ENCODE results near the gene TOM1L1.

TOM1L1 gene

GRCh38 chr17:54899721-54900456, 763 bp upstream of the TOM1L1 start:
- H3K9ac ChIP-seq (ENCODE audit: low read length): peak overlapping the region; percentile 85
- H3K4me2 ChIP-seq (ENCODE audit: low read length): peak overlapping the region; percentile 60
- H2BK5ac ChIP-seq (ENCODE audit: low read length): peak overlapping the region; percentile 22
- WGBS (ENCODE audit: extremely low coverage, insufficient coverage, low lambda C conversion rate): no CpG with 5 or more reads among the region's 18 CpGs
- no peaks in the 10 kb centered on the region for H3K27me3 ChIP-seq (ENCODE audit: insufficient read depth, low read length, poor library complexity)
- peak overlapping the region; percentile 97 for H3K18ac ChIP-seq (ENCODE audit: low read length)
- H3K79me2 ChIP-seq (ENCODE audit: control insufficient read depth, insufficient read depth, low read length): peaks cover 10% of the 10 kb centered on the region
- H2BK15ac ChIP-seq (replicated peaks; ENCODE audit: low read depth): peak overlapping the region; percentile 14
- peak overlapping the region; percentile 84 for H4K8ac ChIP-seq (ENCODE audit: low read depth, low read length)
- peak overlapping the region; percentile 89 for H3K27ac ChIP-seq (ENCODE audit: low read depth, low read length)
- H3K79me1 ChIP-seq (ENCODE audit: low read length): peaks cover 2% of the 10 kb centered on the region
- H4K5ac ChIP-seq (ENCODE audit: low read length): no peak overlapping the region
- peak overlapping the region; percentile 92 for H3K56ac ChIP-seq (ENCODE audit: low read length)
- peak overlapping the region; percentile 77 for H3K4me3 ChIP-seq (ENCODE audit: low read length)
- no peak overlapping the region for H2AK5ac ChIP-seq (ENCODE audit: low read length)
- DNase-seq: peak; percentile 89
- no peak overlapping the region for H3K4ac ChIP-seq (ENCODE audit: low read depth, low read length)
- peaks cover 8% of the 10 kb centered on the region for H3K4me1 ChIP-seq (ENCODE audit: control insufficient read depth, low read depth, low read length)
- no peak overlapping the region for H2BK120ac ChIP-seq (ENCODE audit: low read depth, low read length)
- no peaks in the 10 kb centered on the region for H3K36me3 ChIP-seq (ENCODE audit: control insufficient read depth, insufficient read depth, low read length)
- no peak overlapping the region for H3K23ac ChIP-seq (ENCODE audit: low read length)

GRCh38 chr17:54901230-54901822, 674 bp downstream of the TOM1L1 start:
- H3K4me1 ChIP-seq (ENCODE audit: control insufficient read depth, low read depth, low read length): peaks cover 8% of the 10 kb centered on the region
- H2AK5ac ChIP-seq (ENCODE audit: low read length): no peak overlapping the region
- peak overlapping the region; percentile 42 for H3K18ac ChIP-seq (ENCODE audit: low read length)
- no peak overlapping the region for H3K27ac ChIP-seq (ENCODE audit: low read depth, low read length)
- no peaks in the 10 kb centered on the region for H3K36me3 ChIP-seq (ENCODE audit: control insufficient read depth, insufficient read depth, low read length)
- H2BK120ac ChIP-seq (ENCODE audit: low read depth, low read length): no peak overlapping the region
- H2BK5ac ChIP-seq (ENCODE audit: low read length): no peak overlapping the region
- peak overlapping the region; percentile 94 for H3K23ac ChIP-seq (ENCODE audit: low read length)
- peak overlapping the region; percentile 92 for H3K56ac ChIP-seq (ENCODE audit: low read length)
- peak overlapping the region; percentile 77 for H3K4me3 ChIP-seq (ENCODE audit: low read length)
- no peak overlapping the region for H3K4ac ChIP-seq (ENCODE audit: low read depth, low read length)
- H4K5ac ChIP-seq (ENCODE audit: low read length): no peak overlapping the region
- DNase-seq: peak; percentile 39
- H4K8ac ChIP-seq (ENCODE audit: low read depth, low read length): no peak overlapping the region
- H3K4me2 ChIP-seq (ENCODE audit: low read length): peak overlapping the region; percentile 72
- H3K27me3 ChIP-seq (ENCODE audit: insufficient read depth, low read length, poor library complexity): no peaks in the 10 kb centered on the region
- WGBS (ENCODE audit: extremely low coverage, insufficient coverage, low lambda C conversion rate): no CpG with 5 or more reads among the region's 9 CpGs
- H3K79me1 ChIP-seq (ENCODE audit: low read length): peaks cover 3% of the 10 kb centered on the region
- H3K79me2 ChIP-seq (ENCODE audit: control insufficient read depth, insufficient read depth, low read length): peaks cover 10% of the 10 kb centered on the region
- H3K9ac ChIP-seq (ENCODE audit: low read length): peak overlapping the region; percentile 85
- H2BK15ac ChIP-seq (replicated peaks; ENCODE audit: low read depth): no peak overlapping the region

- Histone ChIP-seq H3K4me3 (ENCODE audit: low read length) (no peak overlapping the region), H2BK120ac (ENCODE audit: low read depth, low read length) (no peak overlapping the region), H4K5ac (ENCODE audit: low read length) (no peak overlapping the region), H3K4me1 (ENCODE audit: control insufficient read depth, low read depth, low read length) (peaks cover 8% of the 10 kb centered on the region), H3K36me3 (ENCODE audit: control insufficient read depth, insufficient read depth, low read length) (peaks cover 3% of the 10 kb centered on the region), H2AK5ac (ENCODE audit: low read length) (no peak overlapping the region), H3K4ac (ENCODE audit: low read depth, low read length) (no peak overlapping the region), H4K8ac (ENCODE audit: low read depth, low read length) (no peak overlapping the region), H3K27me3 (ENCODE audit: insufficient read depth, low read length, poor library complexity) (no peaks in the 10 kb centered on the region), H2BK15ac (replicated peaks; ENCODE audit: low read depth) (no peak overlapping the region), H3K18ac (ENCODE audit: low read length) (no peak overlapping the region), H2BK5ac (ENCODE audit: low read length) (no peak overlapping the region), H3K9ac (ENCODE audit: low read length) (peak overlapping the region; percentile 1), H3K23ac (ENCODE audit: low read length) (no peak overlapping the region), H3K56ac (ENCODE audit: low read length) (peak overlapping the region; percentile 92), H3K79me1 (ENCODE audit: low read length) (peaks cover 8% of the 10 kb centered on the region), H3K4me2 (ENCODE audit: low read length) (no peak overlapping the region), H3K79me2 (ENCODE audit: control insufficient read depth, insufficient read depth, low read length) (peaks cover 15% of the 10 kb centered on the region), H3K27ac (ENCODE audit: low read depth, low read length) (no peak overlapping the region)
- DNase-seq: no peak
- no CpG with 5 or more reads among the region's 9 CpGs for WGBS (ENCODE audit: extremely low coverage, insufficient coverage, low lambda C conversion rate)
Measured at GRCh38 chr17:54902017-54902416, 1.4 kb downstream of the TOM1L1 start.

GRCh38 chr17:54902611-54903010, 2.0 kb downstream of the TOM1L1 start:
- H3K27me3 ChIP-seq (ENCODE audit: insufficient read depth, low read length, poor library complexity): no peaks in the 10 kb centered on the region
- no peak overlapping the region for H3K27ac ChIP-seq (ENCODE audit: low read depth, low read length)
- no peak for DNase-seq
- H2BK120ac ChIP-seq (ENCODE audit: low read depth, low read length): no peak overlapping the region
- no peak overlapping the region for H3K4me2 ChIP-seq (ENCODE audit: low read length)
- peaks cover 8% of the 10 kb centered on the region for H3K79me1 ChIP-seq (ENCODE audit: low read length)
- no peak overlapping the region for H2BK15ac ChIP-seq (replicated peaks; ENCODE audit: low read depth)
- WGBS (ENCODE audit: extremely low coverage, insufficient coverage, low lambda C conversion rate): no CpG with 5 or more reads among the region's 5 CpGs
- no peak overlapping the region for H4K5ac ChIP-seq (ENCODE audit: low read length)
- no peak overlapping the region for H4K8ac ChIP-seq (ENCODE audit: low read depth, low read length)
- H3K4me1 ChIP-seq (ENCODE audit: control insufficient read depth, low read depth, low read length): peaks cover 8% of the 10 kb centered on the region
- peaks cover 3% of the 10 kb centered on the region for H3K36me3 ChIP-seq (ENCODE audit: control insufficient read depth, insufficient read depth, low read length)
- no peak overlapping the region for H3K23ac ChIP-seq (ENCODE audit: low read length)
- H2AK5ac ChIP-seq (ENCODE audit: low read length): no peak overlapping the region
- no peak overlapping the region for H3K9ac ChIP-seq (ENCODE audit: low read length)
- H3K56ac ChIP-seq (ENCODE audit: low read length): no peak overlapping the region
- H3K18ac ChIP-seq (ENCODE audit: low read length): no peak overlapping the region
- peaks cover 15% of the 10 kb centered on the region for H3K79me2 ChIP-seq (ENCODE audit: control insufficient read depth, insufficient read depth, low read length)
- H2BK5ac ChIP-seq (ENCODE audit: low read length): no peak overlapping the region
- H3K4ac ChIP-seq (ENCODE audit: low read depth, low read length): no peak overlapping the region
- no peak overlapping the region for H3K4me3 ChIP-seq (ENCODE audit: low read length)

GRCh38 chr17:54903375-54903774, 2.7 kb downstream of the TOM1L1 start:
- no peak overlapping the region for H2AK5ac ChIP-seq (ENCODE audit: low read length)
- H3K4me1 ChIP-seq (ENCODE audit: control insufficient read depth, low read depth, low read length): peaks cover 8% of the 10 kb centered on the region
- no peak overlapping the region for H3K18ac ChIP-seq (ENCODE audit: low read length)
- H3K36me3 ChIP-seq (ENCODE audit: control insufficient read depth, insufficient read depth, low read length): peaks cover 3% of the 10 kb centered on the region
- H3K27me3 ChIP-seq (ENCODE audit: insufficient read depth, low read length, poor library complexity): no peaks in the 10 kb centered on the region
- H3K4ac ChIP-seq (ENCODE audit: low read depth, low read length): no peak overlapping the region
- no peak overlapping the region for H3K27ac ChIP-seq (ENCODE audit: low read depth, low read length)
- no peak overlapping the region for H2BK5ac ChIP-seq (ENCODE audit: low read length)
- H2BK15ac ChIP-seq (replicated peaks; ENCODE audit: low read depth): no peak overlapping the region
- no peak overlapping the region for H3K23ac ChIP-seq (ENCODE audit: low read length)
- H4K8ac ChIP-seq (ENCODE audit: low read depth, low read length): no peak overlapping the region
- H3K79me2 ChIP-seq (ENCODE audit: control insufficient read depth, insufficient read depth, low read length): peaks cover 18% of the 10 kb centered on the region
- WGBS (ENCODE audit: extremely low coverage, insufficient coverage, low lambda C conversion rate): no CpG with 5 or more reads among the region's 1 CpG
- H3K56ac ChIP-seq (ENCODE audit: low read length): no peak overlapping the region
- H3K4me3 ChIP-seq (ENCODE audit: low read length): no peak overlapping the region
- H2BK120ac ChIP-seq (ENCODE audit: low read depth, low read length): no peak overlapping the region
- H4K5ac ChIP-seq (ENCODE audit: low read length): no peak overlapping the region
- H3K9ac ChIP-seq (ENCODE audit: low read length): no peak overlapping the region
- H3K4me2 ChIP-seq (ENCODE audit: low read length): no peak overlapping the region
- DNase-seq: peak; percentile 11
- peaks cover 8% of the 10 kb centered on the region for H3K79me1 ChIP-seq (ENCODE audit: low read length)

Data from mesendoderm (in vitro differentiated cells).